ENCODE data around the gene PNPLA8.
"Not testable (repeated sequence)": the region's sequence is repeated elsewhere in the genome, so short reads cannot be mapped to it uniquely, and the experiment has no call there.

- TF ChIP-seq POLR2A, CTCF (IDR thresholded peaks at IDR 0.05): not testable (repeated sequence)
These were observed 59.6 kb downstream of the PNPLA8 start for GRCh38 chr7:108466322-108466721.

Measured in tibial nerve (tissue), 3 donors.